ENCODE data around the gene MCEE. TPM values are rescaled to one million over a fixed set of nuclear protein-coding genes. Genes with fewer than 3 reads are reported as not detected.
"Not testable (repeated sequence)": the region's sequence is repeated elsewhere in the genome, so short reads cannot be mapped to it uniquely, and the experiment has no call there.

MCEE gene
- total and polyA plus RNA-seq, 2 donors (not counting 3 experiments of a cell fraction or from before 2014, with no cell fraction given) = 4.0 to 9.9 TPM

GRCh38 chr2:71108091-71108490, 21.9 kb downstream of the MCEE start:
- no peaks in the 10 kb centered on the region for H3K9me3 ChIP-seq (replicated peaks; ENCODE audit: control insufficient read depth, insufficient read depth, low read length)
- CTCF ChIA-PET = no interaction called here
- H3K79me2 ChIP-seq (ENCODE audit: control insufficient read depth, insufficient read depth, low read length) = no peaks in the 10 kb centered on the region
- no peak overlapping the region for H3K4me2 ChIP-seq (ENCODE audit: insufficient read depth, low read length)
- DNase-seq (ENCODE audit: low read depth, low spot score) (no peak), FAIRE-seq (no peak)
- no peak overlapping the region for H3K9ac ChIP-seq (replicated peaks; ENCODE audit: extremely low read depth, insufficient read depth, low read length)
- H3K27ac ChIP-seq (ENCODE audit: insufficient read depth, low read depth, low read length) = no peak overlapping the region
- intact Hi-C loops (cut with micrococcal nuclease) (no loop called here), dilution Hi-C loops (cut with MboI; ENCODE audit: extremely low pct_ligation_motif_present, low sequenced_read_pairs) (no loop called here)
- H3K27me3 ChIP-seq (ENCODE audit: control insufficient read depth in 2 of 2, insufficient read depth in 2 of 2, low read length in 2 of 2) = no peaks in the 10 kb centered on the region
- BruUV-seq (replicated peaks) = no TSS peak
- H3K9me1 ChIP-seq (replicated peaks; ENCODE audit: control insufficient read depth, extremely low read depth, insufficient read depth, low read length) = no peaks in the 10 kb centered on the region
- H3K36me3 ChIP-seq (ENCODE audit: control insufficient read depth in 2 of 2, extremely low read depth in 1 of 2, insufficient read depth in 2 of 2, low read length in 2 of 2) = no peaks in the 10 kb centered on the region
- POLR2A ChIA-PET = no interaction called here
- no peaks in the 10 kb centered on the region for H4K20me1 ChIP-seq (replicated peaks; ENCODE audit: control insufficient read depth, extremely low read depth, insufficient read depth, low read length)
- no peak overlapping the region for H3K4me3 ChIP-seq (replicated peaks in 1 of 3; ENCODE audit: insufficient read depth in 1 of 3, low read depth in 1 of 3, low read length in 3 of 3)
- H3K4me1 ChIP-seq (ENCODE audit: control insufficient read depth, extremely low read depth, insufficient read depth, low read length) = no peaks in the 10 kb centered on the region
- no peak overlapping the region for H2AFZ ChIP-seq (ENCODE audit: low read depth, low read length)
- TF ChIP-seq FOS (IDR thresholded peaks at IDR 0.05; ENCODE audit: borderline replicate concordance, insufficient read depth, low read length) = no peak
- TF ChIP-seq GATA2 (IDR thresholded peaks at IDR 0.05; ENCODE audit: insufficient read depth, insufficient read length, low read depth, low read length) = no peak
- no peak for TF ChIP-seq JUN (IDR thresholded peaks at IDR 0.05; ENCODE audit: borderline replicate concordance, insufficient read depth, insufficient read length, low read depth)
- no peak for TF ChIP-seq EZH2 (IDR thresholded peaks at IDR 0.05; ENCODE audit: borderline replicate concordance, low read depth, low read length, severe bottlenecking)
- TF ChIP-seq, protein P1, sequence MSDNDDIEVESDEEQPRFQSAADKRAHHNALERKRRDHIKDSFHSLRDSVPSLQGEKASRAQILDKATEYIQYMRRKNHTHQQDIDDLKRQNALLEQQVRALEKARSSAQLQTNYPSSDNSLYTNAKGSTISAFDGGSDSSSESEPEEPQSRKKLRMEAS (IDR thresholded peaks at IDR 0.05; ENCODE audit: insufficient read depth, insufficient read length) = no peak
- TF ChIP-seq POLR2A (IDR thresholded peaks at IDR 0.05; ENCODE audit: low read depth, low read length) = no peak
- TF ChIP-seq CTCF (IDR thresholded peaks at IDR 0.05; ENCODE audit: extremely low read depth in 1 of 2, insufficient read depth in 1 of 2, low read depth in 1 of 2, low read length in 2 of 2) = no peak
- TF ChIP-seq POLR2AphosphoS5 (IDR thresholded peaks at IDR 0.05; ENCODE audit: insufficient read depth, low read depth, low read length) = no peak
- TF ChIP-seq MYC (IDR thresholded peaks at IDR 0.05; ENCODE audit: low read depth, low read length) = no peak

DNA sequence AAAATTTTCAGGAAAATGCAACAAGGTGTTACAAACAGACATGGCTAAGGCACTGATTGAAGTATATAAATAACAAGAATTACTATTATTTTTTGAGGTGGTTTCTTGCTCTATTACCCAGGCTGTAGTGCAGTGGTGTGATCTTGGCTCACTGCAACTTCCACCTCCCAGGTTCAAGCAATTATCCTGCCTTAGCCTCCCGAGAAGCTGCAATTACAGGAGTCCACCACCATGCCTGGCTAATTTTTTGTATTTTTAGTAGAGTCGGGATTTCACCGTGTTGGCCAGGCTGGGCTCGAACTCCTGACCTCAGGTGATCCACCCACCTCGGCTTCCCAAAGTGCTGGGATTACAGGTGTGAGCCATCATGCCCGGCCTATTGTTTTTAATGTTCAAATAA, 23.6 kb downstream of the MCEE start:
- FAIRE-seq; H3K27me3 ChIP-seq (ENCODE audit: control insufficient read depth in 2 of 2, insufficient read depth in 2 of 2, low read length in 2 of 2); H3K4me3 ChIP-seq (replicated peaks in 1 of 3; ENCODE audit: insufficient read depth in 1 of 3, low read depth in 1 of 3, low read length in 3 of 3); H3K27ac ChIP-seq (ENCODE audit: insufficient read depth, low read depth, low read length); H3K4me1 ChIP-seq (ENCODE audit: control insufficient read depth, extremely low read depth, insufficient read depth, low read length); H3K9me3 ChIP-seq (replicated peaks; ENCODE audit: control insufficient read depth, insufficient read depth, low read length); H3K79me2 ChIP-seq (ENCODE audit: control insufficient read depth, insufficient read depth, low read length); dilution Hi-C loops (cut with MboI; ENCODE audit: extremely low pct_ligation_motif_present, low sequenced_read_pairs); BruUV-seq (replicated peaks); H3K9me1 ChIP-seq (replicated peaks; ENCODE audit: control insufficient read depth, extremely low read depth, insufficient read depth, low read length); H2AFZ ChIP-seq (ENCODE audit: low read depth, low read length); H3K9ac ChIP-seq (replicated peaks; ENCODE audit: extremely low read depth, insufficient read depth, low read length); H3K4me2 ChIP-seq (ENCODE audit: insufficient read depth, low read length); POLR2A ChIA-PET; CTCF ChIA-PET; H4K20me1 ChIP-seq (replicated peaks; ENCODE audit: control insufficient read depth, extremely low read depth, insufficient read depth, low read length); intact Hi-C loops (cut with micrococcal nuclease); DNase-seq (ENCODE audit: low read depth, low spot score); H3K36me3 ChIP-seq (ENCODE audit: control insufficient read depth in 2 of 2, extremely low read depth in 1 of 2, insufficient read depth in 2 of 2, low read length in 2 of 2): not testable (repeated sequence)
